ENCODE data around the gene PDE5A. TPM values are rescaled to one million over a fixed set of nuclear protein-coding genes. Genes with fewer than 3 reads are reported as not detected.

Gene PDE5A
- total RNA-seq, 1 experiment from 2014 or later, result 0.30 TPM

- Histone ChIP-seq H3K79me2 (ENCODE audit: low read length) (no peaks in the 10 kb centered on the region), H3K27me3 (ENCODE audit: low read length) (no peaks in the 10 kb centered on the region), H3K9ac (ENCODE audit: low read length) (no peak overlapping the region), H4K20me1 (ENCODE audit: insufficient read depth, low read depth, low read length) (no peaks in the 10 kb centered on the region), H3K4me3 (ENCODE audit: low read length) (no peak overlapping the region), H2AFZ (ENCODE audit: low read length) (no peak overlapping the region), H3K9me3 (ENCODE audit: low read length) (no peaks in the 10 kb centered on the region), H3K4me2 (ENCODE audit: low read depth, low read length, poor library complexity, severe bottlenecking) (no peak overlapping the region), H3K4me1 (ENCODE audit: low read length) (peaks cover 12% of the 10 kb centered on the region), H3K9me2 (replicated peaks; ENCODE audit: insufficient read depth, low read length) (no peaks in the 10 kb centered on the region), H3K27ac (ENCODE audit: low read length) (no peak overlapping the region), H3K36me3 (ENCODE audit: insufficient read depth, low read length) (no peaks in the 10 kb centered on the region)
- no peak for DNase-seq
Observed at GRCh38 chr4:119532319-119532718, 96.3 kb downstream of the PDE5A start.

- Histone ChIP-seq H3K27me3 (ENCODE audit: low read length) (no peaks in the 10 kb centered on the region), H3K4me3 (ENCODE audit: low read length) (no peak overlapping the region), H3K4me2 (ENCODE audit: low read depth, low read length, poor library complexity, severe bottlenecking) (no peak overlapping the region), H4K20me1 (ENCODE audit: insufficient read depth, low read depth, low read length) (no peaks in the 10 kb centered on the region), H3K9ac (ENCODE audit: low read length) (no peak overlapping the region), H3K27ac (ENCODE audit: low read length) (no peak overlapping the region), H3K79me2 (ENCODE audit: low read length) (no peaks in the 10 kb centered on the region), H2AFZ (ENCODE audit: low read length) (no peak overlapping the region), H3K4me1 (ENCODE audit: low read length) (no peaks in the 10 kb centered on the region), H3K9me2 (replicated peaks; ENCODE audit: insufficient read depth, low read length) (no peaks in the 10 kb centered on the region), H3K9me3 (ENCODE audit: low read length) (no peaks in the 10 kb centered on the region), H3K36me3 (ENCODE audit: insufficient read depth, low read length) (no peaks in the 10 kb centered on the region)
- no peak for DNase-seq
Observed at GRCh38 chr4:119529788-119530187, 98.8 kb downstream of the PDE5A start.

- no peak overlapping the region for H3K4me3 ChIP-seq (ENCODE audit: low read length)
- no peak overlapping the region for H3K9ac ChIP-seq (ENCODE audit: low read length)
- H2AFZ ChIP-seq (ENCODE audit: low read length), result no peak overlapping the region
- no peak overlapping the region for H3K4me2 ChIP-seq (ENCODE audit: low read depth, low read length, poor library complexity, severe bottlenecking)
- no peaks in the 10 kb centered on the region for H3K9me2 ChIP-seq (replicated peaks; ENCODE audit: insufficient read depth, low read length)
- no peaks in the 10 kb centered on the region for H3K79me2 ChIP-seq (ENCODE audit: low read length)
- no peaks in the 10 kb centered on the region for H3K9me3 ChIP-seq (ENCODE audit: low read length)
- H3K27ac ChIP-seq (ENCODE audit: low read length), result no peak overlapping the region
- H3K4me1 ChIP-seq (ENCODE audit: low read length), result no peaks in the 10 kb centered on the region
- DNase-seq, result no peak
- no peaks in the 10 kb centered on the region for H4K20me1 ChIP-seq (ENCODE audit: insufficient read depth, low read depth, low read length)
- no peaks in the 10 kb centered on the region for H3K27me3 ChIP-seq (ENCODE audit: low read length)
- no peaks in the 10 kb centered on the region for H3K36me3 ChIP-seq (ENCODE audit: insufficient read depth, low read length)
Observed at GRCh38 chr4:119526786-119527550, 101.6 kb downstream of the PDE5A start.

- no peak overlapping the region for H3K4me3 ChIP-seq (ENCODE audit: low read length)
- H3K4me2 ChIP-seq (ENCODE audit: low read depth, low read length, poor library complexity, severe bottlenecking), result no peak overlapping the region
- no peaks in the 10 kb centered on the region for H3K9me2 ChIP-seq (replicated peaks; ENCODE audit: insufficient read depth, low read length)
- no peak overlapping the region for H3K27ac ChIP-seq (ENCODE audit: low read length)
- H3K27me3 ChIP-seq (ENCODE audit: low read length), result no peaks in the 10 kb centered on the region
- H3K79me2 ChIP-seq (ENCODE audit: low read length), result no peaks in the 10 kb centered on the region
- no peak overlapping the region for H2AFZ ChIP-seq (ENCODE audit: low read length)
- no peaks in the 10 kb centered on the region for H3K36me3 ChIP-seq (ENCODE audit: insufficient read depth, low read length)
- no peak overlapping the region for H3K9ac ChIP-seq (ENCODE audit: low read length)
- H3K9me3 ChIP-seq (ENCODE audit: low read length), result no peaks in the 10 kb centered on the region
- H4K20me1 ChIP-seq (ENCODE audit: insufficient read depth, low read depth, low read length), result no peaks in the 10 kb centered on the region
- DNase-seq, result no peak
- H3K4me1 ChIP-seq (ENCODE audit: low read length), result no peaks in the 10 kb centered on the region
Observed at GRCh38 chr4:119525771-119526712, 102.6 kb downstream of the PDE5A start.

GRCh38 chr4:119525005-119525749 is 103.4 kb downstream of the PDE5A start:
- no peaks in the 10 kb centered on the region for H3K9me2 ChIP-seq (replicated peaks; ENCODE audit: insufficient read depth, low read length)
- H3K36me3 ChIP-seq (ENCODE audit: insufficient read depth, low read length), result no peaks in the 10 kb centered on the region; the same call in 1 of the 2 replicates
- H3K9me3 ChIP-seq (ENCODE audit: low read length), result no peaks in the 10 kb centered on the region
- no peaks in the 10 kb centered on the region for H3K27me3 ChIP-seq (ENCODE audit: low read length)
- H3K79me2 ChIP-seq (ENCODE audit: low read length), result no peaks in the 10 kb centered on the region
- no peak overlapping the region for H3K27ac ChIP-seq (ENCODE audit: low read length)
- no peaks in the 10 kb centered on the region for H4K20me1 ChIP-seq (ENCODE audit: insufficient read depth, low read depth, low read length)
- H3K4me2 ChIP-seq (ENCODE audit: low read depth, low read length, poor library complexity, severe bottlenecking), result no peak overlapping the region
- no peak overlapping the region for H2AFZ ChIP-seq (ENCODE audit: low read length)
- no peak for DNase-seq
- no peak overlapping the region for H3K9ac ChIP-seq (ENCODE audit: low read length)
- H3K4me3 ChIP-seq (ENCODE audit: low read length), result no peak overlapping the region
- no peaks in the 10 kb centered on the region for H3K4me1 ChIP-seq (ENCODE audit: low read length)

GRCh38 chr4:119523399-119523798 is 105.2 kb downstream of the PDE5A start:
- H3K79me2 ChIP-seq (ENCODE audit: low read length), result no peaks in the 10 kb centered on the region
- H3K9me2 ChIP-seq (replicated peaks; ENCODE audit: insufficient read depth, low read length), result no peaks in the 10 kb centered on the region
- H4K20me1 ChIP-seq (ENCODE audit: insufficient read depth, low read depth, low read length), result no peaks in the 10 kb centered on the region
- H3K4me1 ChIP-seq (ENCODE audit: low read length), result no peaks in the 10 kb centered on the region
- H3K4me3 ChIP-seq (ENCODE audit: low read length), result no peak overlapping the region
- H3K9me3 ChIP-seq (ENCODE audit: low read length), result no peaks in the 10 kb centered on the region
- no peak overlapping the region for H3K4me2 ChIP-seq (ENCODE audit: low read depth, low read length, poor library complexity, severe bottlenecking)
- no peak for DNase-seq
- no peak overlapping the region for H2AFZ ChIP-seq (ENCODE audit: low read length)
- no peak overlapping the region for H3K9ac ChIP-seq (ENCODE audit: low read length)
- H3K36me3 ChIP-seq (ENCODE audit: insufficient read depth, low read length), result no peaks in the 10 kb centered on the region; the same call in 1 of the 2 replicates
- no peak overlapping the region for H3K27ac ChIP-seq (ENCODE audit: low read length)
- H3K27me3 ChIP-seq (ENCODE audit: low read length), result no peaks in the 10 kb centered on the region

- Histone ChIP-seq H3K27ac (ENCODE audit: low read length) (no peak overlapping the region), H3K9me2 (replicated peaks; ENCODE audit: insufficient read depth, low read length) (no peaks in the 10 kb centered on the region), H3K9me3 (ENCODE audit: low read length) (no peaks in the 10 kb centered on the region), H3K36me3 (ENCODE audit: insufficient read depth, low read length) (no peaks in the 10 kb centered on the region; the same call in 1 of the 2 replicates), H3K9ac (ENCODE audit: low read length) (no peak overlapping the region), H3K4me3 (ENCODE audit: low read length) (no peak overlapping the region), H4K20me1 (ENCODE audit: insufficient read depth, low read depth, low read length) (no peaks in the 10 kb centered on the region), H3K4me2 (ENCODE audit: low read depth, low read length, poor library complexity, severe bottlenecking) (no peak overlapping the region), H3K4me1 (ENCODE audit: low read length) (no peaks in the 10 kb centered on the region), H3K79me2 (ENCODE audit: low read length) (no peaks in the 10 kb centered on the region), H3K27me3 (ENCODE audit: low read length) (no peaks in the 10 kb centered on the region), H2AFZ (ENCODE audit: low read length) (no peak overlapping the region)
- DNase-seq, result no peak
Observed at GRCh38 chr4:119521268-119521667, 107.3 kb downstream of the PDE5A start.

Data from Karpas-422 (cell line).